GM18502 (cell line): ENCODE results near the gene PRLR.
A peak's percentile ranks its signal among the peaks of the same experiment; 100 is the strongest.

Experiments
- ATAC-seq: cut with Tn5 transposase; IDR thresholded peaks from one replicate; pipeline ENCODE4 v1.9.1; 2021; ENCODE audit warnings: mild to moderate bottlenecking; ENCODE audit not compliant: unreplicated experiment, poor library complexity

The PRLR gene

GRCh38 chr5:35236770-35237169 lies 6.5 kb upstream of the PRLR start:
- no peak for ATAC-seq

- no peak for ATAC-seq
These were observed 3.3 kb upstream of the PRLR start for GRCh38 chr5:35233601-35234000.

- no peak for ATAC-seq
These were observed 2.8 kb upstream of the PRLR start for GRCh38 chr5:35233121-35233520.

- no peak for ATAC-seq
These were observed 1.8 kb upstream of the PRLR start for GRCh38 chr5:35232124-35232523.

GRCh38 chr5:35229076-35230037 lies 930 bp downstream of the PRLR start:
- ATAC-seq: peak; percentile 57

GRCh38 chr5:35228310-35228709 lies 2.0 kb downstream of the PRLR start:
- ATAC-seq: no peak

GRCh38 chr5:35227720-35228119 lies 2.6 kb downstream of the PRLR start:
- no peak for ATAC-seq

- no peak for ATAC-seq
These were observed 6.4 kb downstream of the PRLR start for GRCh38 chr5:35223787-35224395.

- no peak for ATAC-seq
These were observed 9.3 kb downstream of the PRLR start for GRCh38 chr5:35220967-35221366.

GRCh38 chr5:35218981-35219380 lies 11.3 kb downstream of the PRLR start:
- ATAC-seq: no peak

GRCh38 chr5:35214051-35214450 lies 16.2 kb downstream of the PRLR start:
- no peak for ATAC-seq

- no peak for ATAC-seq
These were observed 16.7 kb downstream of the PRLR start for GRCh38 chr5:35213608-35214007.

- peak; percentile 86 for ATAC-seq
These were observed 17.9 kb downstream of the PRLR start for GRCh38 chr5:35212122-35212982.

- no peak for ATAC-seq
These were observed 20.4 kb downstream of the PRLR start for GRCh38 chr5:35209862-35210261.

- ATAC-seq: no peak
These were observed 24.7 kb downstream of the PRLR start for GRCh38 chr5:35205606-35206005.

GRCh38 chr5:35205186-35205585 lies 25.1 kb downstream of the PRLR start:
- ATAC-seq: no peak

- no peak for ATAC-seq
These were observed 26.9 kb downstream of the PRLR start for GRCh38 chr5:35203403-35203802.

GRCh38 chr5:35202319-35203111 lies 27.8 kb downstream of the PRLR start:
- peak; percentile 89 for ATAC-seq

GRCh38 chr5:35201291-35201690 lies 29.0 kb downstream of the PRLR start:
- ATAC-seq: no peak

- ATAC-seq: no peak
These were observed 30.4 kb downstream of the PRLR start for GRCh38 chr5:35199886-35200285.
